Pancreas (tissue), 10 donors: ENCODE results near the gene BFSP1. TPM values are rescaled to one million over a fixed set of nuclear protein-coding genes. Genes with fewer than 3 reads are reported as not detected.

Source experiments
- ATAC-seq, 4 donors: fragments of 200-7000 bp; cut with Tn5 transposase; one replicate each; pipeline versions ENCODE4 v1.8.0 to v1.9.1; 2020; ENCODE audit warnings: mild to moderate bottlenecking in 4 of 4, moderate library complexity in 4 of 4
- DNase-seq, 6 donors: peaks; one replicate each; pipeline ENCODE4 v3.0.0-alpha.2; 2020
- FAIRE-seq: peaks from 2 replicates; lab custom pipeline; 2012; peaks lifted over from hg19 to GRCh38; lab: Jason Lieb, UNC
- H3K27ac ChIP-seq, 4 donors: fragments of 200-600 bp; sonication (generic); 1 replicate in 3 of 4; 2 replicates in 1 of 4; pipeline versions ENCODE4 v1.5.0 to v1.8.0; 2020
- H3K27me3 ChIP-seq, 4 donors: fragments of 200-600 bp; one replicate each; pipeline ENCODE4 v1.8.0; 2021
- H3K36me3 ChIP-seq, 3 donors: fragments of 200-600 bp; sonication (generic) in 1 of 3; one replicate each; pipeline versions ENCODE4 v1.5.0 to v1.8.0; 2020 to 2021
- H3K4me1 ChIP-seq, 3 donors: fragments of 200-600 bp; one replicate each; pipeline ENCODE4 v1.8.0; 2021
- H3K4me3 ChIP-seq, 4 donors: fragments of 200-600 bp; sonication (generic) in 2 of 4; one replicate each; pipeline versions ENCODE4 v1.5.0 to v1.8.0; 2020 to 2021
- H3K9me3 ChIP-seq, 4 donors: fragments of 200-600 bp; one replicate each; pipeline ENCODE4 v1.8.0; 2021
- WGBS, 2 donors: extraction: QIAGEN DNeasy Blood & Tissue Kit; methylation state at CpG; one replicate each; pipeline ENCODE4 v1.1.7; 2013; 5-methylcytosine and 5-hydroxymethylcytosine counted together
- intact Hi-C, 3 donors: fragments of 100-400 bp; cut with DNase I; formaldehyde crosslinking; loops; one replicate each; pipeline versions ENCODE4 v1.11.1 to v1.14.2; 2022
- polyA plus RNA-seq, 2 donors: library from polyadenylated mRNA; stranded (reverse); fragments of 200-250 nt; gene quantifications; one replicate each; pipeline ENCODE4 v1.2.3, GENCODE V29; 2013
- total RNA-seq, 6 donors: library from RNA; stranded (reverse); fragmentation: NEBNext Ultra II Directional in 4 of 6; extraction: Animal tissue kit (Norgen Biotek cat#: 25700) in 4 of 6; gene quantifications; one replicate each; pipeline versions ENCODE4 v1.2.1 to v1.2.4, GENCODE V29; 2021 to 2023
- TF ChIP-seq, protein P1 (sequence below), 4 donors: fragments of 200-600 bp; sonication (generic) in 3 of 4; IDR thresholded peaks; one replicate each; pipeline versions ENCODE4 v1.5.0 to v1.8.0; 2021; ENCODE audit warnings: antibody characterized with exemption in 4 of 4
- donor health status: healthy with polysubstance abuse.
- donor health status: DM: no; HTN: no; CAD: no; lungs with moderate emphysema.
- donor health status: DM: no; HTN: no; CAD: no.
- donor health status: control.
- donor health status: control.
- donor health status: Bipolar disorder and iron deficiency.
- donor health status: DM: yes; HTN: yes; CAD: no.
- donor health status: DM: no; HTN: no; CAD: no.
- donor health status: DM: no; HTN: no; CAD: no.
- donor health status: DM: yes; HTN: yes; CAD: no.

BFSP1 gene
- total and polyA plus RNA-seq, 8 donors = 0.81 to 2.0 (median 1.4) TPM

- FAIRE-seq = no peak
Measured at GRCh38 chr20:17536944-17537444, 5.8 kb upstream of the BFSP1 start.

DNA sequence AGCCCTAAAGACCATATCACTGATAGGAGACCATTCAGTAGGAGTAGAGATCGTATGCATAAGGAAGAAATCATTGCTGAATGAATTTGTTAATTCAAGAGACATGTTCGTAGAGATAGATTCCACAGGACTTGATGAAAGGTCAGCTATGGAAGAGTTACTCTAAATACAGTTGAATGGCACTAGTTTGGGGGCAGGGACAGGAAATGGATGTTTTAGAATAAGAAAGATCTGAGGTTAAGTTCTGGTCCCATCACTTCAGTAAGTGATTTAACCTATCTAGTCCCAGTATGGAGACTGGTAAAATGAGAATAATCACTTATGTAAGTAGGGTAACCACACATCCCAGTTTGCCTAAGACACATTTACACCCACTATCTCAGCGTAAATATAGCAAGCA lies 2.9 kb upstream of the BFSP1 start:
- no peak for FAIRE-seq
- ATAC-seq = no peak

More at GRCh38 chr20:17536944-17537444, 5.8 kb upstream of the BFSP1 start:
- Histone ChIP-seq H3K4me3 (no peak overlapping the region), H3K4me1 (no peaks in the 10 kb centered on the region), H3K27ac (no peak overlapping the region), H3K27me3 (no peaks in the 10 kb centered on the region), H3K9me3 (no peaks in the 10 kb centered on the region), H3K36me3 (no peaks in the 10 kb centered on the region)
- intact Hi-C loops = loop anchor here in 1 of 3 donors (10.0 kb wide), 1 partner anchor 78 kb away; no protein-coding TSS in a partner anchor
- TF ChIP-seq, protein P1, sequence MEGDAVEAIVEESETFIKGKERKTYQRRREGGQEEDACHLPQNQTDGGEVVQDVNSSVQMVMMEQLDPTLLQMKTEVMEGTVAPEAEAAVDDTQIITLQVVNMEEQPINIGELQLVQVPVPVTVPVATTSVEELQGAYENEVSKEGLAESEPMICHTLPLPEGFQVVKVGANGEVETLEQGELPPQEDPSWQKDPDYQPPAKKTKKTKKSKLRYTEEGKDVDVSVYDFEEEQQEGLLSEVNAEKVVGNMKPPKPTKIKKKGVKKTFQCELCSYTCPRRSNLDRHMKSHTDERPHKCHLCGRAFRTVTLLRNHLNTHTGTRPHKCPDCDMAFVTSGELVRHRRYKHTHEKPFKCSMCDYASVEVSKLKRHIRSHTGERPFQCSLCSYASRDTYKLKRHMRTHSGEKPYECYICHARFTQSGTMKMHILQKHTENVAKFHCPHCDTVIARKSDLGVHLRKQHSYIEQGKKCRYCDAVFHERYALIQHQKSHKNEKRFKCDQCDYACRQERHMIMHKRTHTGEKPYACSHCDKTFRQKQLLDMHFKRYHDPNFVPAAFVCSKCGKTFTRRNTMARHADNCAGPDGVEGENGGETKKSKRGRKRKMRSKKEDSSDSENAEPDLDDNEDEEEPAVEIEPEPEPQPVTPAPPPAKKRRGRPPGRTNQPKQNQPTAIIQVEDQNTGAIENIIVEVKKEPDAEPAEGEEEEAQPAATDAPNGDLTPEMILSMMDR (IDR thresholded peaks at IDR 0.05) = peak; percentile 78 to 86 (median 81)
- 28 to 32% methylated on average over 6 of the region's 6 CpGs for WGBS, 2 donors
- DNase-seq (peak in 5 of 6 donors; percentile 46 to 83 (median 62)), ATAC-seq (peak; percentile 97 to 99 (median 98))

GRCh38 chr20:17533396-17533795 lies 2.2 kb upstream of the BFSP1 start:
- FAIRE-seq (no peak), ATAC-seq (no peak), DNase-seq (no peak)
- WGBS, 2 donors = 45 to 62% methylated on average over 1 of the region's 1 CpG
- TF ChIP-seq, protein P1 (IDR thresholded peaks at IDR 0.05) = no peak
- Histone ChIP-seq H3K27ac (no peak overlapping the region), H3K4me3 (no peak overlapping the region), H3K27me3 (no peaks in the 10 kb centered on the region), H3K9me3 (no peaks in the 10 kb centered on the region), H3K36me3 (no peaks in the 10 kb centered on the region), H3K4me1 (peaks cover 5 to 7% (median 6%) of the 10 kb centered on the region in 3 donors)
- intact Hi-C loops = loop anchor here in 1 of 3 donors (10.0 kb wide), 1 partner anchor 81 kb away; no protein-coding TSS in a partner anchor

More for the DNA sequence above, 2.9 kb upstream of the BFSP1 start:
- Histone ChIP-seq H3K9me3 (no peaks in the 10 kb centered on the region), H3K4me3 (no peak overlapping the region), H3K27me3 (no peaks in the 10 kb centered on the region), H3K36me3 (no peaks in the 10 kb centered on the region), H3K27ac (no peak overlapping the region), H3K4me1 (peaks cover 5 to 7% (median 6%) of the 10 kb centered on the region in 3 donors)
- 91% methylated on average over 3 of the region's 3 CpGs for WGBS, 2 donors
- DNase-seq = no peak
- intact Hi-C loops = loop anchor here in 1 of 3 donors (10.0 kb wide), 1 partner anchor 81 kb away; no protein-coding TSS in a partner anchor
- TF ChIP-seq, protein P1 (IDR thresholded peaks at IDR 0.05) = no peak

DNA sequence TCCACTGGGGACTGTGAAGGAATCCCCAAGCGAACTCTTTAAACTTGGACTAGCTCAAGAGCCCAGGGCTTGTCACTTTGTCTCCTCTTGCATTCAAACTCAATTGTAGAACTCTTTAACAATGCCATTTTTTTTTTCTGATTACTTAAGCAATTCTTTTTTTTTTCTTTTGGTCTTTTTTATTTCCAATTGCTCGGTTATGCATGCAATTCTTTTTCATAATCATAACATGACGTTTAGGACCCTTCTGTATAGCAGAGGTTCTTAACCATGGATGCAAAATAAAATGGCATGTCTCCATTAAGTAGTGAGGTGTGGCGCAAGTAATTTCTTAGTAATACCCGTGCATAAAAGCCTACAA lies 466 bp upstream of the BFSP1 start:
- WGBS, 2 donors = 68 to 76% methylated on average over 5 of the region's 5 CpGs
- Histone ChIP-seq H3K9me3 (no peaks in the 10 kb centered on the region), H3K4me3 (peak overlapping the region in 3 of 4 donors; percentile 40 to 56 (median 48)), H3K27ac (peak overlapping the region; percentile 61 to 85 (median 76)), H3K27me3 (no peaks in the 10 kb centered on the region), H3K4me1 (peaks cover 5 to 7% (median 6%) of the 10 kb centered on the region in 3 donors), H3K36me3 (no peaks in the 10 kb centered on the region)
- DNase-seq = no peak
- no peak for ATAC-seq
- TF ChIP-seq, protein P1 (IDR thresholded peaks at IDR 0.05) = no peak
- intact Hi-C loops = loop anchor here in 1 of 3 donors (10.0 kb wide), 1 partner anchor 83 kb away; no protein-coding TSS in a partner anchor
- no peak for FAIRE-seq

DNA sequence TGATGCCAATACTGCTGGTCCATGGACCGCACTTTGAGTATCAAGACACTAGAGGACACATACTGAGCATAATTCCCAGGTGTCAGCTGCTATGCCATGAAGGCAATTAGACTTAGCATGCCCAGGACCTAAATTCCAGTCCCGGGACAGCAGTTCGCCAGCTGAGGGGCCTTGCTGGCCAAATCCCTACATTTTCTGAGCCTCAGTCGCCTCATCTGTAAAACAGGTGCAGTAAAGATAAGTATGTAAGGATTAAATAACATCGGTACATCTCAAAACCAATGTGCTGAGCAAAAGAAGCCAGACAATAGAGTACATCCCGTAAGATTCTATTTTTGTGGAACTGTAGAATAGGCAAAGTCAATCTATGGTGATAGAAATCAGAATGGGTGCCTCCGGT lies 1.0 kb downstream of the BFSP1 start:
- peaks cover 5 to 7% (median 6%) of the 10 kb centered on the region in 3 donors for H3K4me1 ChIP-seq
- DNase-seq = no peak
- intact Hi-C loops = loop anchor here in 1 of 3 donors (10.0 kb wide), 1 partner anchor 85 kb away; no protein-coding TSS in a partner anchor
- no peaks in the 10 kb centered on the region for H3K27me3 ChIP-seq
- FAIRE-seq = no peak
- TF ChIP-seq, protein P1 (IDR thresholded peaks at IDR 0.05) = no peak
- peak overlapping the region in 2 of 4 donors; percentile 61 to 85 for H3K27ac ChIP-seq
- 81 to 85% methylated on average over 7 of the region's 7 CpGs for WGBS, 2 donors
- H3K9me3 ChIP-seq = no peaks in the 10 kb centered on the region
- H3K4me3 ChIP-seq = peak overlapping the region in 1 of 4 donors; percentile 48
- no peak for ATAC-seq
- H3K36me3 ChIP-seq = no peaks in the 10 kb centered on the region
